ENCODE measurements around the gene CDC5L.

DNA sequence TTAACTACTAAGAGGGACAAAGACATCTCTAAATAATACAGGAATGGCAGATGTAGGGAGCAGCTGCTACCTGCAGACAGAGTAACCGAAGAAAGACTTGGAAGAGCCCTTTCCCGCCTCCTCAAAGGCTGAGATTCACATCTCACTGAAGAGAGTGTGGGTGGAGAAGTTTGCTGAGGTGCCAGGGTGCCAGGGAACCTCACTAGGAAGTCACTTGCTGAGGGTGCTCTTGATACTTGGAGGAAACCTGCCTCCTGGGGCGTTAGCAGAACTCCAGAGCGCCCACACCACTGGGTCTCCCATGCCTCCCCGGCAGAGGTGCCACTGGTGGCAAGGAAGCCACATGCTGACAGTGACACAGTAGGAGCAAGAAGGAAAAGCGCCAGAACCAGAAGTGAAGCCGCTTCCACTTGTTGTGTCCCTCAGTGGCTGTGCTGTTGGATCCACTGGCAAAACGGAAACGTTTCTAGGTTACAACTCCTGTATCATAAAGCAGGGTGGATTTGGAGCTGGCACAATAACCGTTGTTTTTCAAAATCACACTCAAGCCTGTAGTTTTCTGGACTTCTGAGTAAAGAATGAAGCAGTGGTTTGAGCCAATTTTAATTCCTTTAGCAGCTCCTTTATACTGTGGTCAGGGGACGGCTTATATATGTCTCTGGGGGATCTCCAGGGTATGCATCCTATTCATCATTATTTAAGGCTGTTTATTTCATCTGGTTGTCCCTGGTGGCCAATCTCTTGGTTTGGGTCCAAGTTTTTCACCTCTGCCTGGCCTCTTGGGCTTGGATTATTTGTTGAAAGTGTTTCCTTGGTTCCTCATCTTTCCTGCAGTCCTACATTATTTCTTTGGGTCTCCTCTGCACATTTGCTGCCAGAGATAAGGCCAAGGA lies 64.5 kb downstream of the CDC5L start:
- TF ChIP-seq CTCF (IDR thresholded peaks at IDR 0.05): no peak
- no peak for TF ChIP-seq POLR2A (IDR thresholded peaks at IDR 0.05)

Data from heart left ventricle (tissue), 13 donors.